Inflammatory macrophage (primary cell): ENCODE results near the gene PAPOLG.
"Not testable (repeated sequence)": the region's sequence is repeated elsewhere in the genome, so short reads cannot be mapped to it uniquely, and the experiment has no call there.

Experiments
- DNase-seq, 2 donors: peaks; one replicate each; pipeline ENCODE4 v3.0.0-alpha.2; 2020 to 2022

PAPOLG gene

DNA sequence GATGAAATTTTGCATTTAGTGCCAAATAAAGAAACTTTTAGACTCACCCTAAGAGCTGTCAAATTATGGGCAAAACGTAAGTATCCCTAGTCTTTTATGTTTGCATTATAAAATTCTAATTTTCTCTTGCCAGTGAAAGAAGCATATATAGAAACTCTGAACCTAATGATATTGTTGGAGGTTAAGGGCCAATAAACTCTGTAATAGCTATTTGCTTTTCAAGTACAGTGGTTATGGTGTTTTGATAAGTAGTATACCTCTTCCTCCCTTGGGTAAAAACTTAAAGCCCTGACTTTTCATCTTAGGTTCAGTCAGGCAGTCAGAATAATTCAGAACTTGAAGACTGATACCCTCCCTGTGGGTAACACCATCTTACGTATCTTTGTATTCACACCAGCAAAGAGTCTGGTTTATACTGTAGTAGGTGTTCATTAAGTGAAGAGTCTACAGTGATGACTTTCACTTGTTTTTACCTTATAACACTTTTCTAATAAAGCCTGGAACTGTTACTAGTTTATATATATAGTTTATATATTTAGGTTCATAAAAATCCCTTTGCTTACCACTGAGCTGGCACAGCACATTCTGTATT is 19.1 kb downstream of the PAPOLG start:
- no peak for DNase-seq

DNA sequence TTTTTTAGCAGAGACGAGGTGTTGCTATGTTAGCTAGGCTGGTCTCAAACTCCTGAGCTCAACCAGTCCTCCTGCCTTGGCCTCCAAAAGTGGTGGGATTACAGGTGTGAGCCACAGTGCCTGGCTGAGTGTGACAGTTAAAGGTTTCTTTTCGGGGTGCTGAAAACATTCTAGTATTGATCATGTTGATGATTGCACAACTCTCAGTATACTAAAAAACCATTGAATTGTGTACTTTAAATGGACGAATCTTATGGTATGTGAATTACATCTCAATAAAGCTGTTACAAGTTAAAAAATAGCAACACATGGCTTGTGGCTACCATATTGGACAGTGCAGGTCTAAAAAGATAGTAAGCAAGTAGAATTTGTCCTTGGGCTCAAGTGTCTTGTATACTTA is 22.3 kb downstream of the PAPOLG start:
- no peak for DNase-seq

DNA sequence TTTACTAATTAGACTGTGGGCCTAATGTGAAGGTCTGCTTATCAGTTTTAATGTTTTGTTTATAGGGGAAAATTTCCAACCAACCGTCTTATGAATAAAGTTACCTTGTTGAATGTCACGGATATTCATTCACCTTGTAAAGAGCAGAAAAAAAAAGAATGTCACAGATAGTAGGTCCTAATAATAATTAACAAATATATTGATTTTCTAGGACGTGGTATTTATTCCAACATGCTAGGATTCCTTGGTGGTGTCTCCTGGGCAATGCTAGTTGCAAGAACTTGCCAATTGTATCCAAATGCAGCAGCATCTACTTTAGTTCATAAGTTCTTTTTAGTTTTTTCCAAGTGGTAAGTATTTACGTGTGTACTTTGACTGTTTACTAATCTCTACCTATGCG is 23.4 kb downstream of the PAPOLG start:
- no peak for DNase-seq

DNA sequence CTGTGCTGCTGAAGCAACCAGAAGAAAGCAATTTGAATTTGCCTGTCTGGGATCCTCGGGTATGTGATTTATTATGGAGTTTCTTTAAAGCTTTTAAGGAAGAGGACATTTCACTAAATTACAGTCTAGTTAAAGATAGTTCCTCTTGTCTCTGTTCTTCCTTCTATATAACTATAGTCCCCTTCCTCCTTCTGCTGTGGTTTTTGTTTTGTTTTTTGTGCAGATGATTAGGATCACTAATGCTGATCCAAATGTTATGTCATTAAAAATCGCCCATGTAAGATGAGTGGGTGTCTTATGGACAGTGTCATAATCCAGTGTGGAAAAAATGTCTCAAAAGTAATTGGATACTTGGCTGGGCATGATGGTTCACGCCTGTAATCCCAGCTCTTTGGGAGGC is 24.7 kb downstream of the PAPOLG start:
- DNase-seq: peak; percentile 78 to 89

DNA sequence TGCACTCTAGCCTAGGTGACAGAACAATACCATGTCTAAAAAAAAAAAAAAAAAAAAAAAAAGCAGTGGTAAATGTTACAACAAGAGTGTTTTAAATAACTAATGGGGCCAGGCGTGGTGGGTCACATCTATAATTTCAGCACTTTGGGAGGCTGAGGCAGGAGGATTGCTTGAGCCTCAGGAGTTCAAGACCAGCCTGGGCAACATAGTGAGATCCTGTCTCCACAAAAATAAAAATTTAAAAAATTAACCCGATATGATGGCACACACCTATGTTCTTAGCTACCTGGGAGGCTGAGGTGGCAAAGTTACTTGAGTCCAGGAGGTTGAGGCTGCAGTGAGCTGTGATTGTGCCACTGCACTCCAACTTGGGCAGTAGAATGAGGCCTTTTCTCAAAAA is 37.1 kb downstream of the PAPOLG start:
- no peak for DNase-seq

DNA sequence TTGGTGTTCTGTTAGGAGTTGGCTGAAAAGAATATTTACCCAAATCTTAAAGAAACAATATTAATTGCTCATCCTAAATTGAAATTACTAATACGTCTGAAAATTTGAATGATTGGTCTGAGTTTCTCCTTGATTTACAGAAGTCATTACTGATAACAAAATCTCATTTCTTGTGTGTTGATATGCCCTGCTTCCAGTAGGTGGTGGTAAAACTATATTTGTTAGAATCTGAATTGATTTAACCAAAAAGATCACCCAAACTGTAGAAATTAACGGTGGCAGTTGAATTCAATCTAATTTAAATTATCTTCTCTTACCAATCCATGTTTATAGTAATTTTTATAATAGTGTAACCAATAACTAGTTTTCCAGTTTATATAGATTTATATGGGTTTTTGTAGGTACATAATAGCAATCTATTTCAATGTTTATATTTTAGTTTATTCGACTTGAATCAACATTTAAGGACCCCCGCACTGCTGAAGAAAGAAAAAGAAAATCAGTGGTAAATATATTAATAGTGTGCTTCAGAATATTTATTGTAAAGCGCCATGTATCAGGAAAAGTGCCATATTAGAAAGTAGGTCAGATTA is 38.3 kb downstream of the PAPOLG start:
- DNase-seq: peak; percentile 14 to 70

DNA sequence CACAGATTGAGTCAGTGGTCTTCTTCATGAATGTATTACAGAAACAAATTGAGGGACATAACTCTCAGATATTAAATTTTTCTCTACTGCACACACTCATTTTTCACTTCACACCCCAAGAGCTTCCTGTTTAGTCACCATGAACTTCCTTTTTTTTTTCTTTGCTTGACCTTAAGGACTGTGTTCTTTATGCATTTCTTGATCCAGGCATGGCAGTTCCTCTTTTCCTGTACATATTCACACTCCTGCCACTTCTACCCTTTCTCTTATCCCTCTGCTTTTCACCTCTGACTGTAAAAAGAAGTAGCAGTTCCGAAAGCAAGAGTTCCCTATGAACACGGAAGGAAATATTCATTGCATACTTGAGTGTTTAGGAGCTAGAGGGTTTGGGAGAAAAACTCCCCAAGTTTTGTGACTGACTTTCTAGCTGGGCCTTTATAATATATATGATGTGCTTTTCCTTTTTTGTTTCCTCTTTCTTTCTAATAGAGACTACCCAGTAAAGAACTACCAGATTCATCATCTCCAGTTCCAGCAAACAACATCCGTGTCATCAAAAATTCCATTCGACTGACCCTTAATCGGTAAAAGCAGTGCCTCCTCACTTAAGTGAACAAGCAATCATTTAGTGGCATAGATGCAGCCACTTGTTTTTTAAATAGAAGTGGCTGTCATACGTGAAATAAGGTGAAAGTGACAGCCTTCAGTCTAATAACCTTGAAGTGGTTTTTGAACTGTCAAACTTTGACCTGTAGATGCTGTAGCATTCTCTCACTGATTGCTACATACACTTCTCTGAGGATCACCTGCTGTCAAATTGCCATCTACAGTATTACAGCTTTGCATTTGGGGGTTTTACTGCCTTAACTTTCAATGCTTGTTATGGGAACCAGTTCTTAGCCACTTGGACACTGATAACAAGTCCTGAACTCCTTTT is 40.8 kb downstream of the PAPOLG start:
- peak; percentile 76 to 90 for DNase-seq

DNA sequence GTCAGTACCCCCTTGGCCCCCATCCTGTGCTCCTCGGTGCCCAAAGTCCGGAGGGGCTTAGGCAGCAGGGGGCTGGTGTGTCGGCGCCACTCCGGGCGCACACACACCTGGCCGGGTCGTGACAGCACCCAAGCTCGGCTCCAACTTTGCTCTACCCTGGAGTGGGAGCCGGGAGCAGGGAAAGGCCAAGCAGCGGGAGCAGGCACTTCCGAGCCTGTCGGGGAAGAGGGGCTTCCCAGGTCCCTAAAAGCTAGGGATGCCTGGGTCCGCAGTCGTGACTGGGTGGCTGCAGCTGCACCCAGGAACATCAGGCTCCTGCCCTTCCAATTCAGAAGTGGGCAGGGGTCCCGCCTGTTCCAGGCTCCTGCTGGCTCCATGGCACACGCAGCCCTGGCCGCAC is 48.4 kb downstream of the PAPOLG start:
- DNase-seq: no peak

DNA sequence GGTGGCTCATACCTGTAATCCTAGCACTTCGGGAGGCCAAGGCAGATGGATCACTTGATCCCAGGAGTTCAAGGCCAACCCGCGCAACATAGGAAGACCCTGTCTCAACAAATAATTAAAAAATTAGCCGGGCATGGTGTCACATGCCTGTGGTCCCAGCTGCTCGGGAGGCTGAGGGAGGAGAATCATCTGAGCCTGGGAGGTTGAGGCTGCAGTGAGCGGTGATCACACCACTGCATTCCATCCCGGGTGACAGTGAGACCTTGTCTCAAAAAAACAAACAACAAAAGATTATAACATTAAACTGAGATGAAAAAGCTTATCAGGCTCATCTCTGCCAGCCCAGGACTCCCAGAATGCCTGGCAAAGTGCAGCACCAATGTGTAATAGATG is 50.5 kb downstream of the PAPOLG start:
- DNase-seq: no peak

DNA sequence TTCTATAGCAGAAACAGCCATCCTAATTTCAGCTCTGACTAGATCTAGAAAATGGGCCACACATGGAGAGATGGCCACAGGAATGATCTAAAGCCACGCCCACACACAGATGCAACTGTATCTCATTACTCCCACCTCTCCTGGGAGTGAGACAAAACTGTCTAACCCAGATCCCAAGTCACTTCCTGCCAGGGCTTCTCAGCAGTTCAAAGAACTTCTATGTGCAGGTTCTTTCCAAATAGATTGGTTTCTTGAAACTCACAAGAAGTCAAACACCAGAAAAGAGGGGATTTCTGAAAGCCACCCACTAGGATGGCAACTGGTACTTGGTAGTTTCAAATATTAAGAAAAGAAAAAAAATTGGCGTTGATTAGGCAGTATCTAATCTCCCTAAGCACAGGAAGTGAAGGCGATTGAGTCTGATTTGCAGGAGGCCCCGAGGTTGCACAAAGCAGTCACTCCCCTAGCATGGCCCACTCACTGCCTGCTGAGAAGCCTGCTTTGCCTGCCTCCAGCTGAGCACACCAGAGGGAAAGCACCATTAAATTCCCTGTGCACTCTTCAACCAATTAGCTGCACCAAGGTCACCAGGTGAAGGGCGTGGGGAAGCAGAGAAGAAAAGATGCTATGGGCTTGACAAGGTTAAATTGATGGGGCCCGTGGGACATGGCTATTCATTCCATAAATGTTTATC is 51.1 kb downstream of the PAPOLG start:
- peak; percentile 77 to 93 for DNase-seq

DNA sequence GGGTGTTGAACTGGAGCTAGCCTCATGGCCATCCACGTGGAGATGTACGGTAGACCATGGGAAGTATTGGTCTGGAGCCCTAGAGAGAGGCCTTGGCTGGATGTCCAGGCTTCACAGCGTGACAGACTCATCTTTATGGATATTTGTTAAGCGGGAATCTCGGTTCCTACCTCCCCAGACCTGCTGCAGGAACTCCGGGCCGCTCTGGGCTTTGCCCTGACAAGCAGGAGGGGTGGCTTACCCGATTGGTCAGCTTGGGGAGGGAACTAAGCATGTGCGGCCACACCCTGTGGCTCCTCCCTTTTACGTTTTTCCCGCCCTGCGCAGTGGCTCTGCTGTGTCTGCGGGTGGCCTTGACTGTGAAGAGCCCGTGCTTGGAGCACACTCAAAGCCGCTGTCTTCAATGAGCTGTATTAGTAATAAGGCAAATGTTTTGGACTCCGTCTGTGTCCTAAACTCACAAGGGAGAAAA is 52.3 kb downstream of the PAPOLG start:
- no peak for DNase-seq

DNA sequence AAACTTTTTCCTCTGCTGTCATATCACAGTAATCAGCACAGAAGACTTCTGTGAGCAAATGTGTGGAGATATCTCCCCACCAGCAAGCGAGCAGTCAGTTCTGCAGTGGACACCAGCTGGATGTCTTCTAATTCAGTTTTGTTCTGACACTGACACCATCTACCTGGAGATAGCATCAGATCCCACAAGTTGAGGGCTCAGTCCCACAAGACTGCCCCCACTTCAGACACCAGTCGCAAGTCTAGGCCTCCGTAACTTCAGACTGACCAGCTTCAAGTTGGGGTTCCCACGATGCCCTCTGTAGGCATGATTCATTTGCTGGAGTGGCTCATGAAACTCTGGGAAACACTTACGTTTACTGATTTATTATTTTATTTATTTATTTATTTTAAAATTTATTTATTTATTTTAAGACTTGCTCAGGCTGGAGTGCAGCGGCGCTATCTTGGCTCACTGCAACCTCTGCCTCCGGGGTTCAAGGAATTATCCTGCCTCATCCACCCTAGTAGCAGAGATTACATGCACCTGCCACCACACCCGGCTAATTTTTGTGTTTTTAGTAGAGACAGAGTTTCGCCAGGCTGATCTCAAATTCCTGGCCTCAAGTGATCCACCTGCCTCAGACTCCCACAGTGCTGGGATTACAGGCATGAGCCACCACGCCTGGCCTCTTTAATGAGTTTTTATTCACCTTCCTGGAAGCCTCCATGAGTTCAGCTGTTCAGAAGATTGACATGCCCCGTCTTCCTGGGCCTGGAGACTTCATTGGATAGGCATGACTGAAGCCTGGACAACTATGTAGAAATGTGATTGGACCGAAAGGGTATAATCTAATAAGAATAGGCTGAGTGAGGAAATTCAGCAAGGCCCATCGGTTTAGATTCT is 55.7 kb downstream of the PAPOLG start:
- DNase-seq: no peak

DNA sequence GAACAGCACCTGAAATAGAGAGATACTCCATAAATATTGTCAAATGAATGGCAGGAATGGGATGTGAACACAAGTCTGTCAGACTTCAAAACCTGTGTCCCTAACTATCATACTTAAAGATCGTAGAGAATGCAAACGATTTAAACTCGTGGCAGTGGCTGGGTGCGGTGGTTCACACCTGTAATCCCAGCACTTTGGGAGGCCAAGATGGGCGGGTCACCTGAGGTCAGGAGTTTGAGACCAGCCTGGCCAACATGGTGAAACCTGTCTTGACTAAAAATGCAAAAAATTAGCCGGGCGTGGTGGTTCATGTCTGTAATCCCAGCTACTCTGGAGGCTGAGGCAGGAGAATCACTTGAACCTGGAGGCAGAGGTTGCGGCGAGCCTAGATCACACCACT is 61.1 kb downstream of the PAPOLG start:
- not testable (repeated sequence) for DNase-seq

DNA sequence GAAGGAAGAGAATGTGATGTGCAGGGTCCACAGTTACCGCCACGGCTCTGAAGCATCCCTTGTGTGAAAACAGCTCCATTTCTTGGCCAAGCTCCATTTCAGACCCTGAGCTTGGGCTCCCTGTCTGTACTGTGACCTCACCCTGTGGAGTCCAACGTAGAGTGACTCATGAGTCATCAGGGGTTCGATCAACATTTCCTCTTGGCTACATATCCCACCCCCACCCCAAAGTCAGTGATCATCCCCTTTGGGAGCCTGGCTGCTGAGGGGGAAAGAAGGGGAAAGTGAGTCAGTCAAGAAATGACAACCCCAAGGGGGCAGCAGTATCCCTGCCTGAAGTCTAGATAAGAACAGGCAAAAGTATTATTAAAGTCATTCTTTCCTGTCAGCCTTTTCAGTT is 62.2 kb downstream of the PAPOLG start:
- DNase-seq: peak in 1 of 2 donors; percentile 30

DNA sequence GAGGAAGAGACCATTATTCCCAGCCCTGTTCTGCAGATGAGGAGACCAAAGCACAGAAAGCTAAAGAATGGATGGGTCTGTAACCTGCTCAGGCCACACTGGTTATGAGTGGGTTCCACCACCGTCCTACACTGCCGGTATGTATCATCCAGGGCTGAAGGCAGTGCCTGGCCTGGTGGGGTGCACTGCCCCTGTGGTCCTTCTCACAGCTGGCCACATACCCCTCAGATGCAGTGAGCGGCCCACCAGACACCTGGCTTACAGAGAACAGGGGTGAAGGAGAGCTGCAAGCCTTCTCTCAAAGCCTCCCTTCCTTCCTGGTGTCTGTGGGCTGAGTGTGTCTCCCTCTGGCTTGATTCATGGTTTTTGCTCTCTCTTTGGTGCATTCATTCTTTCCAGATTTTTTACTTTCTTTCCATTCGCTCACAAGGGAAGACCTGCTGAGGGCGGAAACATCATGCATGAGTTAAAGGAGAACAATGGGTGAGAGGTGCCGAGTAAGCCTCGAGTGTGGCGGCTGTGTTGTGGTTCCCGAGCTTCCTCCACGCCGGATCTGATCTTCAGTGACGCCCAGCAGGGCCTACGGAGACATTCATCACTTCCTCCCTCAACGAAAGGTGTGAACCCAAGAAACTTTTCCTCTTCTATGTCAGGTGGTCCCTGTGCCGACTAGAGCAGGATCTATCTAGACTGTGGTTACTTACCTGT is 63.2 kb downstream of the PAPOLG start:
- DNase-seq: no peak

DNA sequence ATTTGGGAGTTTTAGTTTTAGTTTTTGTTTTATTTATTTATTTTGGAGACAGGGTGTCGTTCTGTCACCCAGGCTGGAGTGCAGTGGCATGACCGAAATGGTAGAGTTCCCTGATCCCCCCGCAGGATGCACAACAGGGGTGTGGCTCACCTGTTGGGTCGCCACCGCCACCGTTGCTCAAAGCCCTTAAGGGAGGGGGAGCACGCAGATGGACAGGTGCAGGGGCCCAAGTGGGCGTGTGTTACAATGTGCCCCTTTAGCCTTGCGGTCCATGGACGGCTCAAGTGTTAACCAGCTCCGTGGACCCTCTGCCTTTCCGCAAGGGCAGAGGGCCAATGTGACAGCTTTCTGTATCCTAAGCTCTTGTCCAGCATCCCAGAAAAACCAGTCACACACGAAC is 63.9 kb downstream of the PAPOLG start:
- DNase-seq: no peak

DNA sequence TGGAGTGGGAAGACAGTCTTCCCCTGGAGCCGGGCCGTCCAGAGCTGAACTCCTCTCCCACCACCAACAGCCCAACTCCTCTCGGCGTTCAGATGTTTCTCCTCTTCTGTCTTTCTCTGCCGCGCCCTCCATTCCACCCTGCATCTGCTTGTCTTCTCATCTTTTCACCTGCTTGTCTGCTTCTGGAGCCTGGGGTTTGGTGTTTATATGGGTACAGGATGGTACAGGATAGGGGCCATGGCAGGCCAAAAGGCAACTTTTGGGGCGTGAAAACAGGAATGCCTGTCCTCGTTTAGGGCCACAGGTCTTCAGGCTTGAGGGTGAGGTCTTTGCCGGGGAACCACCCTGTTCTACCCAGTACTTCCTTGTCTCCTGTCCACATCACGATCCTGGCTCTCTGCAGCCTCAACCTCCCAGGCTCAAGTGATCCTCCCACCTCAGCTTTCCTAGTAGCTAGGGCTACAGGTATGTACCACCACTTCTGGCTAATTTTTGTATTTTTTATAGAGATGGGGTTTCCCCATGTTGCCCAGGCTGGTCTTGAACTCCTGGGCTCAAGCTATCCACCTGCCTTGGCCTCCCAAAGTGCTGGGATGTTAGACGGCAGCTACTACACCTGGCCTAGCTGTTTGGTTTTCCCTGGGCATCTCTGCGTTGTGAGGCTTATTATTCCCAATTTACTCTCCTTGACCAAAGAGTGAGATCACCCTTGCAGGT is 64.5 kb downstream of the PAPOLG start:
- DNase-seq: no peak

DNA sequence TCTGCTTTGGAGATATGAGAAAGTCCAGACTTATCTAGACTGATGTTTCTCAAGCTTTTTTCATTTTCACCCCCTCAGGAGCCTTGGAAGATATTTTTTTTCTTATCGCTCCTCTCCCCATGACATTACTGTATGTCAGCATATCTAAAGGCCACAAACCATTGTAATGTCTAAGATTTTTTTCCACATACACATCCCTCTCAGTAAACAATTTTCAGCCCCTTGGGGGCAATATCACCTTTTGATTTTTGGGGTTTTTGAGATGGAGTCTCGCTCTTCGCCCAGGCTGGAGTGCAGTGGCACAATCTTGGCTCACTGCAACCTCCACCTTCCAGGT is 65.0 kb downstream of the PAPOLG start:
- no peak for DNase-seq

DNA sequence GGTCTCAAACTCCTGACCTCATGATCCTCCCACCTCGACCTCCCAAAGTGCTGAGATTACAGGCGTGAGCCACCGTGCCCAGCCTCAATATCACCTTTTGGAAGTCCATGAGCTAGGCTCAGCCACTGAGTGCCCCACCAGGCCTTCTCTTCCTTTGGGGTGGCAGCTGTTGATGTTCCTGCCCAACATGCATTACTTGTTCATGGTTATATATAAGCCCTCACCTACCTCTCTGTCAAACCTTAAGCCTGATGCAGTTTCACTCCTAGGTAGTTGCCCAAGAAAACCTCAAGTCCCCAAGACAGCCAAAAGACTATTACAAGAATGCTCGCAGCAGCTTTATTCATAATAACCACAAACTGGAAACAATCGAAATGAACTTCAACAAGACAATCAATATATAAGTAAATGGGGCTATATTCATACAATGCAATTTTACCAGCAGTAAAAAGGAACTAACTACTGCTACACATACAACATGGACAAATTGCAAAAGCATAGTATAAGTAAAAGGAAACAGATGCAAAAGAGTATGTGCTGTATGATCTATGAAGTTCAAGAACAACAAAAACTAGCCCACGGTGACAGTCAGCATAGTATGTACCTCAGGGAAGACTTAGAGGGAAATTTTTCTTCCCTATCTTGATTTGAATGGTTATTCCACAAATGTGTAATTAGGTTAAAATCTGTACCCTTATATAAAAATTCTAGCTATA is 65.7 kb downstream of the PAPOLG start:
- DNase-seq: peak in 1 of 2 donors; percentile 17

DNA sequence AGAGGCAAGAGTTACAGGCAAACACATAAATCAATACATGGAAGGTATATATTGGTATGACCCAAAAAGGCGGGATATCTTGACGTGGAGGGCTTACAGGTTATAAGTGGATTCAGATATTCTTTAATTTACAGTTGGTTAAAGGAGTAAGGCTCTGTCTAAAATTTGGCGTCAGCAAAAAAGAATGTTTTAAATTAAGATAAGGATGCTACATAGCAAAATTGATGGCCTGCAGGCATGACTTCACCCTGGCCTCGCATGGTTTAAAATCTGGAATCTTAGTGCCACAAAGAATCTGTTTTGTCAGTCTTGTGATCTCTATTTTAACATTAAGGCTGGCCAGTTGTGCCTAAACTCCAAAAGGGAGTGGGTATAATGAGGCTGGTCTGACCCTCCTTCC is 66.9 kb downstream of the PAPOLG start:
- no peak for DNase-seq
